Nephron progenitor cell (in vitro differentiated cells): ENCODE measurements around the gene PSMA6.
A peak's percentile ranks its signal among the peaks of the same experiment; 100 is the strongest.
"Not testable (repeated sequence)": the region's sequence is repeated elsewhere in the genome, so short reads cannot be mapped to it uniquely, and the experiment has no call there.

Source experiments
- DNase-seq: peaks from one replicate; pipeline ENCODE4 v3.0.0; 2021
- H3K27ac Mint-ChIP-seq: 2 replicates; pipeline ENCODE4 v1.8.0; 2021; ENCODE audit warnings: mild to moderate bottlenecking, moderate library complexity, mixed read lengths
- H3K27me3 Mint-ChIP-seq: 2 replicates; pipeline ENCODE4 v1.8.0; 2021; ENCODE audit warnings: mild to moderate bottlenecking, low read depth, mixed read lengths; ENCODE audit not compliant: poor library complexity
- H3K36me3 Mint-ChIP-seq: 2 replicates; pipeline ENCODE4 v1.8.0; 2021; ENCODE audit warnings: low read depth, mixed read lengths
- H3K4me1 Mint-ChIP-seq: 2 replicates; pipeline ENCODE4 v1.8.0; 2021; ENCODE audit warnings: mixed read lengths
- H3K4me3 Mint-ChIP-seq: 2 replicates; pipeline ENCODE4 v1.8.0; 2021; ENCODE audit warnings: mild to moderate bottlenecking, moderate library complexity, mixed read lengths
- H3K9me3 Mint-ChIP-seq: 2 replicates; pipeline ENCODE4 v1.8.0; 2021; ENCODE audit warnings: mild to moderate bottlenecking, moderate library complexity, mixed read lengths
- TF ChIP-seq, protein P1 (sequence below): fragments of 200-600 bp; sonication (generic); IDR thresholded peaks from 2 replicates; pipeline ENCODE4 v1.5.0; 2021; ENCODE audit warnings: antibody characterized with exemption

PSMA6 gene

DNA sequence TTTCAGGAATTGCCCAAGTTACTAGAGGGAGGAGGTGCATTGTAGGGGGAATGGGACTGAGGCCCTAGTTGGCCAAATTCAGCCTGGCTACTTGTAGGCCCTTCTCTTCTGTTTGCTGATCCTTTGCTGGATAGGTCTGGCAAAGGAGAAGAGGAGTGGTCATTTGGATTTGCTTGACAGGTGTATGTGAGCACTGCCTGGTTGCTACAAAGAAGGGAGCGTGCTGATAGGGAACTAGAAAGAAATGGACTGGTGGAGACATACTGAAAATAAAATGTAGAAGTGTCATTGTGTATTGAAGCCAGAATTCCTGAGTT lies 3.6 kb downstream of the PSMA6 start:
- TF ChIP-seq, protein P1, sequence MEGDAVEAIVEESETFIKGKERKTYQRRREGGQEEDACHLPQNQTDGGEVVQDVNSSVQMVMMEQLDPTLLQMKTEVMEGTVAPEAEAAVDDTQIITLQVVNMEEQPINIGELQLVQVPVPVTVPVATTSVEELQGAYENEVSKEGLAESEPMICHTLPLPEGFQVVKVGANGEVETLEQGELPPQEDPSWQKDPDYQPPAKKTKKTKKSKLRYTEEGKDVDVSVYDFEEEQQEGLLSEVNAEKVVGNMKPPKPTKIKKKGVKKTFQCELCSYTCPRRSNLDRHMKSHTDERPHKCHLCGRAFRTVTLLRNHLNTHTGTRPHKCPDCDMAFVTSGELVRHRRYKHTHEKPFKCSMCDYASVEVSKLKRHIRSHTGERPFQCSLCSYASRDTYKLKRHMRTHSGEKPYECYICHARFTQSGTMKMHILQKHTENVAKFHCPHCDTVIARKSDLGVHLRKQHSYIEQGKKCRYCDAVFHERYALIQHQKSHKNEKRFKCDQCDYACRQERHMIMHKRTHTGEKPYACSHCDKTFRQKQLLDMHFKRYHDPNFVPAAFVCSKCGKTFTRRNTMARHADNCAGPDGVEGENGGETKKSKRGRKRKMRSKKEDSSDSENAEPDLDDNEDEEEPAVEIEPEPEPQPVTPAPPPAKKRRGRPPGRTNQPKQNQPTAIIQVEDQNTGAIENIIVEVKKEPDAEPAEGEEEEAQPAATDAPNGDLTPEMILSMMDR, result no peak
- peaks cover 31% of the 10 kb centered on the region for H3K4me1 Mint-ChIP-seq
- H3K4me3 Mint-ChIP-seq, result no peak overlapping the region
- no peaks in the 10 kb centered on the region for H3K27me3 Mint-ChIP-seq
- peaks cover 15% of the 10 kb centered on the region for H3K36me3 Mint-ChIP-seq
- H3K27ac Mint-ChIP-seq, result peak overlapping the region; percentile 75
- H3K9me3 Mint-ChIP-seq, result no peaks in the 10 kb centered on the region
- no peak for DNase-seq

DNA sequence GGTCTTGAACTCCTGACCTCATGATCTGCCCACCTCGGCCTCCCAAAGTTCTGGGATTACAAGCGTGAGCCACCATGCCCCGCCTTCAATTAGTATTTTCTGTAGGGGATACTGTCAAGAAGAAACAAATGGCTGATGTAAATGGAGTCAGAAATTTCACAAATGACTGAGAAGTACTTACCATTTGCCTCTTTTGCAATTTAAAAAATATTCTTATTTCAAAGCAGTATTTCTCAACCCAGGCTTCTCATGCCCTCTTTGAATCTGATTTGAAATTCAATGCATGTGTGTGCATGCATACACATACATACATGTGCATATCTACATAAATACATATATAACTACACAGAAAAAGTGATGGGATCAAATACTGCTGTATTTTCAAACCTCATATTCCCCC lies 4.4 kb downstream of the PSMA6 start:
- peaks cover 29% of the 10 kb centered on the region for H3K4me1 Mint-ChIP-seq
- H3K9me3 Mint-ChIP-seq, result no peaks in the 10 kb centered on the region
- H3K4me3 Mint-ChIP-seq, result no peak overlapping the region
- H3K36me3 Mint-ChIP-seq, result peaks cover 20% of the 10 kb centered on the region
- TF ChIP-seq, protein P1, result no peak
- H3K27ac Mint-ChIP-seq, result no peak overlapping the region
- H3K27me3 Mint-ChIP-seq, result no peaks in the 10 kb centered on the region
- DNase-seq, result no peak

DNA sequence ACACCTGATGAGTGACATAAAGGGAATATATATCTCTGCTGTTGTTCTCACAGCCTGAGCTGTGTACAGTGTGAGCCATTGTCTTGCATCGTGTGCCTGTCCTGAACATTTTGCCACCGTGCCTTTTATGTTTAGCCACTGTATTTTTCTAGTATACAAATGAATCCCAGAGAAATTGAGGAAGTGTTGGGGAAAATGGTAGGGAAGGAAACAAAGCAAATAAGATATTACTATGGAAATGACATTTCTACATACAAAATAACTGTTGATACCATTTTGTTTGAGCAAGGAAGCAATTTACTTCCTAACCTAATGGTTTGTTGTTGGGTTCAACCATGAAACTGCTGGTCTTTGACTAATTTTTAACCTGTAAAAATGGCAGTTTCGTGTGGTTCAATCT lies 5.5 kb downstream of the PSMA6 start:
- Mint-ChIP-seq H3K27ac (no peak overlapping the region), H3K4me1 (peaks cover 25% of the 10 kb centered on the region), H3K36me3 (peaks cover 32% of the 10 kb centered on the region), H3K27me3 (no peaks in the 10 kb centered on the region), H3K9me3 (peaks cover 5% of the 10 kb centered on the region), H3K4me3 (no peak overlapping the region)
- no peak for DNase-seq
- TF ChIP-seq, protein P1, result no peak

DNA sequence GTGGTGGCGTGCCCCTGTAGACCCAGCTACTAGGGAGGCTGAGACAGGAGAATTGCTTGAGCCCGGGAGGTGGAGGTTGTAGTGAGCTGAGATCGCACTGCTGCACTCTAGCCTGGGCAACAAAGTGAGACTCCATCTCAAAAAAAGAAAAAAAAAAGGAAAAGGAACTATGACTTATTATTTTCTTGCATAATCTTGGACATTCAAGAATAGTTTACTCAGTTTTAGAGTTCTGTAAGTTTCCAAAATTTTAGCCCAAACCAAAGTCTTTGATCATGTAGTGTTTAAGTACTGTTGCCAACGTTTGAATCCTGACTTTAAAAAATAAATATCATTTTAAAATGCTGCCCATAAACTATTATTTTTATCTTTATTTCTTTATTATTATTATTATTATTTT lies 6.2 kb downstream of the PSMA6 start:
- H3K27me3 Mint-ChIP-seq, result no peaks in the 10 kb centered on the region
- H3K36me3 Mint-ChIP-seq, result peaks cover 38% of the 10 kb centered on the region
- no peak for DNase-seq
- TF ChIP-seq, protein P1, result no peak
- peaks cover 21% of the 10 kb centered on the region for H3K4me1 Mint-ChIP-seq
- no peak overlapping the region for H3K4me3 Mint-ChIP-seq
- peaks cover 9% of the 10 kb centered on the region for H3K9me3 Mint-ChIP-seq
- no peak overlapping the region for H3K27ac Mint-ChIP-seq

DNA sequence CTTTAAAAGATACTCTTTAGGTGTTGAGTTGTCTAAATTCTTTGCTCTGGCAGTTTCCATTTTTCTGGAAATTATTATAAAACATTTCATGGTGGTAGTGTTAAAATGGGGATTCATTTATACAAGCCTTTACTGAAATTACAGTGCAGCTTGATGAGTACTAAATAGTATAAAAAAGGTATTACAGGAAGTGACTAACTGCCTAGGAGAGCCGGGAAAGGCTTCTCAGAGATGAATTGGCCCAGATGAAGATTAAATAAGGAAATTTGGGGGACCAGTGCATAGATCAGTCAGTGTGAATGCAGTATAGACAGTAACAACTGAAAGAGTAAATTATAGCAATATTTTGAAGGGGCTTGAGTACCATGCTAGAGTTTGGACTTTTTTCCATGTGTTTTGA lies 7.5 kb downstream of the PSMA6 start:
- TF ChIP-seq, protein P1, result no peak
- peak overlapping the region; percentile 25 for H3K27ac Mint-ChIP-seq
- no peak for DNase-seq
- H3K9me3 Mint-ChIP-seq, result peaks cover 11% of the 10 kb centered on the region
- H3K36me3 Mint-ChIP-seq, result peaks cover 44% of the 10 kb centered on the region
- no peaks in the 10 kb centered on the region for H3K27me3 Mint-ChIP-seq
- no peak overlapping the region for H3K4me3 Mint-ChIP-seq
- H3K4me1 Mint-ChIP-seq, result peaks cover 7% of the 10 kb centered on the region

DNA sequence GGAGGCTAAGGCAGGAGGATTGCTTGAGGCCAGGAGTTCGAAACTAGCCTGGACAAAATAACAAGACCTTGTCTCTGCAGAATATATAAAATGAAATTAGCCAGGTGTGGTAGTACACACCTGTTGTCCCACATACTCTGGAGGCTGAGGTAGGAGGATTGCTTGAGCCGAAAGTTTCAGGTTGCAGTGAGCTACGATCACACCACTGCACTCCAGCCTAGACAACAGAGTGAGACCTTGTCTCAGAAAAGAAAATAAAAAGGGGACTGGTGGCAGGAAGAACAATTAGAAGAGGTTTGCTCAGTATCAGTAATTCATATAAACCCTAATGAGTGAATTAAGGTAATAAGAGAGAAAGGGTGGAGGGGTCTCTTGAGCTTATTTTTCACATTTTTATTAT lies 8.0 kb downstream of the PSMA6 start:
- no peak for DNase-seq
- H3K9me3 Mint-ChIP-seq, result peaks cover 11% of the 10 kb centered on the region
- H3K4me1 Mint-ChIP-seq, result peaks cover 5% of the 10 kb centered on the region
- H3K27me3 Mint-ChIP-seq, result no peaks in the 10 kb centered on the region
- no peak overlapping the region for H3K4me3 Mint-ChIP-seq
- H3K27ac Mint-ChIP-seq, result peak overlapping the region; percentile 25
- TF ChIP-seq, protein P1, result no peak
- H3K36me3 Mint-ChIP-seq, result peaks cover 44% of the 10 kb centered on the region

DNA sequence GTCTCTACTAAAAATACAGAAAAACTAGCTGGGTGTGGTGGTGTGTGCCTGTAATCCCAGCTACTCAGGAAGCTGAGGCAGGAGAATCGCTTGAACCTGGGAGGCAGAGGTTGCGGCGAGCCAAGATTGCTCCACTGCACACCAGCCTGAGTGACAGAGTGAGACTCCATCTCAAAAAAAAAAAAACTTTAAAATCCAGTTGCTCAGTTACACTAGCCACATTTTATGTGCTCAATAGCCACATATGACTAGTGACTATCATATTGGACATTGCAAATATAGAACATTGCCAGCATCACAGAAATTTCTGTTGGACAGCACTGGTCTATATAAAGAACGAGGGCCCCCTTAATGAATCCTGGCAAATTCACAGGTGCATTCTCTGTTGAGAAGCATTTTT lies 9.2 kb downstream of the PSMA6 start:
- not testable (repeated sequence) for DNase-seq, H3K4me1 Mint-ChIP-seq, H3K4me3 Mint-ChIP-seq, H3K27me3 Mint-ChIP-seq, H3K27ac Mint-ChIP-seq
- H3K9me3 Mint-ChIP-seq, result peaks cover 11% of the 10 kb centered on the region
- H3K36me3 Mint-ChIP-seq, result peaks cover 47% of the 10 kb centered on the region
